GM23248 (cell line): Measurements from ENCODE around the gene GJB5.

Source experiments
- EZH2 ChIP-seq: fragments of 200-600 bp; sonication (generic); IDR thresholded peaks from 2 replicates; pipeline ENCODE4 v1.6.1; 2018; ENCODE audit warnings: antibody characterized with exemption, mild to moderate bottlenecking; ENCODE audit not compliant: insufficient read depth, poor library complexity, severe bottlenecking
- EZH2phosphoT487 ChIP-seq: fragments of 200-600 bp; sonication (generic); IDR thresholded peaks from 2 replicates; pipeline ENCODE4 v1.6.1; 2018; ENCODE audit warnings: antibody characterized with exemption, moderate library complexity, mild to moderate bottlenecking, low read depth; ENCODE audit not compliant: insufficient read depth

- TF ChIP-seq EZH2phosphoT487: no peak
- TF ChIP-seq EZH2: peak; percentile 4
Measured at GRCh38 chr1:34792424-34792823, 37.6 kb downstream of the GJB5 start.
